Kidney epithelial cell (primary cell): ENCODE measurements around the gene CPSF3. TPM values are rescaled to one million over a fixed set of nuclear protein-coding genes. Genes with fewer than 3 reads are reported as not detected.

Experiments
- DNase-seq: peaks from one replicate; pipeline ENCODE4 v3.0.0-alpha.2; 2010; ENCODE audit warnings: low read depth
- H3K27me3 ChIP-seq: 2 replicates; pipeline ENCODE4 v1.6.0; 2011; ENCODE audit warnings: low read length; ENCODE audit not compliant: control insufficient read depth, insufficient read depth
- H3K36me3 ChIP-seq: 2 replicates; pipeline ENCODE4 v1.5.1; 2011; ENCODE audit warnings: low read length; ENCODE audit not compliant: control insufficient read depth, insufficient read depth
- H3K4me3 ChIP-seq: 2 replicates; pipeline ENCODE4 v1.5.1; 2011; ENCODE audit warnings: low read depth, mild to moderate bottlenecking, control low read depth, low read length
- CTCF ChIP-seq: IDR thresholded peaks from 2 replicates; pipeline ENCODE4 v1.5.1; 2011; ENCODE audit warnings: mild to moderate bottlenecking, moderate library complexity, low read length, control low read depth, inconsistent platforms; ENCODE audit not compliant: insufficient read depth, poor library complexity, severe bottlenecking
- total RNA-seq: library from RNA; depleted of rRNA; stranded (reverse); fragments of >200 nt; gene quantifications from 2 replicates; pipeline ENCODE4 v1.2.3, GENCODE V29; 2015

The CPSF3 gene
- total RNA-seq, 1 donor from 2014 or later = 43.1 TPM

DNA sequence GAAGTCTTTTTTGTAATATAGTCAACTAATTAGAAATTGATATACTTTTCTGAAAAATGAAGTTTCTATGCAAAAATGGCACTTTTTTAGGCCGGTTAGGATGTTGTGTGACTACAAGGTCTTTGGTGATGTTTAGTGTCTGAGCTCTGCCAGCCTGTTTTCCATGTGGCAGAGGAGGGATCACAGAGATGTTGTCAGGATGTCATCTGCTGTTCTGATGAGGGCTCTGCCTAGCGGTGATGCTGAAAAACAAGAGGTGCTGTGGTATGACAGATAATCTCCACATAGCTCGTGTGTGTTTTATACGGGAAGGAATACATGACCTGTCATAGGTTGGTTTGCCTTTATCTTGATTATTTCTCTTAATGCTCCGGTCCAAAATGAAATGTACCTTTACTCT lies 38.9 kb downstream of the CPSF3 start:
- no peak for TF ChIP-seq CTCF
- no peak for DNase-seq

GRCh38 chr2:9462886-9463697 lies 39.6 kb downstream of the CPSF3 start:
- Histone ChIP-seq H3K27me3 (no peaks in the 10 kb centered on the region), H3K4me3 (no peak overlapping the region), H3K36me3 (peaks cover 1% of the 10 kb centered on the region)
- TF ChIP-seq CTCF = no peak
- DNase-seq = no peak

More for the DNA sequence above, 38.9 kb downstream of the CPSF3 start:
- H3K27me3 ChIP-seq = no peaks in the 10 kb centered on the region
- peaks cover 1% of the 10 kb centered on the region for H3K36me3 ChIP-seq
- no peak overlapping the region for H3K4me3 ChIP-seq

DNA sequence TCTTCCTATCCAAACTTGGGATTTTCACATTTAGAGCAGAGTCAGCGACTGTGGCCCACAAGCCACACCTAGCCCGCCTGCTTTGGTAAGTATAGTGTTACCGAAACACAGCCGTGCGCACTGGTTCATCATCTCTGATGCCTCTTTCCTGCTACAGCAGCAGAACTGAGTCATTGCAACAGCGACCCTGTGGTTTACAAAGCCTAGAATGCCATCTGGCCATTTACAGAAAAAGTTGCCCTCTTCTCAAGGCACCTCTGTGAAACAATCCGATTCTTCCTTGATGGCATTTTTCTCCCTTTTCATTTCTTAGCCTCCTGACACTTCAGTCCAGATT lies 40.2 kb downstream of the CPSF3 start:
- peaks cover 1% of the 10 kb centered on the region for H3K36me3 ChIP-seq
- TF ChIP-seq CTCF = no peak
- no peak for DNase-seq

DNA sequence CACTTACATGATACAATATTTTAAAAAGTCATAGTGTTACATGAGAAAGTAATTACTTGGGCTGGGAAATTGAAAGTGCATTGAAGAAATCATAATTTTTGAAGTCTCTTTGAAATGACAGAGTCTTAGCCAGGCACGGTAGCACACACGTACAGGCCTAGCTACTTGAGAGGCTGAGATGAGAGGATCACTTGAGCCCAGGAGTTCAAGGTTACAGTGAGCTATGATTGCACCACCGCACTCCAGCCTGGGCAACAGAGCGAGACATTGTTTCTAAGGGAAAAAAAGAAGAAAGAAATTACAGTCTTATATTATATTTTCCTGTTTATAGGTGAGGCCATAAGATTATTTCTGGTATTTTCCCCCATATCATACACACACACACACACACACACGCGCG lies 41.7 kb downstream of the CPSF3 start:
- no peak for DNase-seq
- TF ChIP-seq CTCF = no peak
- Histone ChIP-seq H3K36me3 (peaks cover 1% of the 10 kb centered on the region), H3K4me3 (no peak overlapping the region), H3K27me3 (no peaks in the 10 kb centered on the region)

More for the DNA sequence above, 40.2 kb downstream of the CPSF3 start:
- Histone ChIP-seq H3K27me3 (no peaks in the 10 kb centered on the region), H3K4me3 (no peak overlapping the region)

DNA sequence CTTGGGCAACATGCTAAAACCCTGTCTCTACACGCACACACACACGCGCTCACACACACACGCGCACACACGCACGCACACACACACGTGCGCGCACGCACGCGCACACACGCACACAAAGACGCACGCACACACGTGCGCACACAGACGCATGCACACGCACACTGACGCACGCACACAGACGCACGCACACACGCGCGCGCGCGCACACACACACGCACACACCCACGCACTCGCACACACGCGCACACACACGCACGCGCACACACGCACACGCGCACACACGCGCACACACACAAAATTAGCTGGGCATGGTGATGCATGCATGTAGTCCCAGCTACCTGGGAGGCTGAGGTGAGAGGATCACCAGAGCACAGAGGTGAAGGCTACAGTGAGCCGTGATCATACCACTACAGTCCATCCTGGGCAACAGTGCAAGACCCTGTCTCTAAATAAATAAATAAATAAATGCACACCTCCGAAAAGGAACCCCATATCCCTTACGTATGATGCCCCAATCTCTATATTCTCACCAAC lies 42.8 kb downstream of the CPSF3 start:
- Histone ChIP-seq H3K36me3 (no peaks in the 10 kb centered on the region), H3K4me3 (no peak overlapping the region), H3K27me3 (no peaks in the 10 kb centered on the region)
- no peak for TF ChIP-seq CTCF
- DNase-seq = no peak

- no peak overlapping the region for H3K4me3 ChIP-seq
- TF ChIP-seq CTCF = no peak
- DNase-seq = no peak
- no peaks in the 10 kb centered on the region for H3K36me3 ChIP-seq
- H3K27me3 ChIP-seq = no peaks in the 10 kb centered on the region
Measured at GRCh38 chr2:9467687-9468086, 44.2 kb downstream of the CPSF3 start.
